Type B pancreatic cell (in vitro differentiated cells): Measurements from ENCODE around the gene PTPRA. TPM values are rescaled to one million over a fixed set of nuclear protein-coding genes. Genes with fewer than 3 reads are reported as not detected.

Source experiments
- DNase-seq: peaks from one replicate; pipeline ENCODE4 v3.0.0; 2021; ENCODE audit warnings: mixed read lengths; ENCODE audit not compliant: unreplicated experiment; ENCODE audit errors: extremely low spot score
- H3K27ac Mint-ChIP-seq: 2 replicates; pipeline ENCODE4 v1.8.0; 2021; ENCODE audit warnings: mild to moderate bottlenecking, mixed read lengths
- H3K27me3 Mint-ChIP-seq: 2 replicates; pipeline ENCODE4 v1.8.0; 2021; ENCODE audit warnings: mixed read lengths
- H3K36me3 Mint-ChIP-seq: 2 replicates; pipeline ENCODE4 v1.8.0; 2021; ENCODE audit warnings: mixed read lengths
- H3K4me1 Mint-ChIP-seq: one replicate; pipeline ENCODE4 v1.8.0; 2021; ENCODE audit warnings: mixed read lengths; ENCODE audit not compliant: unreplicated experiment
- H3K4me3 Mint-ChIP-seq: 2 replicates; pipeline ENCODE4 v1.8.0; 2021; ENCODE audit warnings: mild to moderate bottlenecking, mixed read lengths
- H3K9me3 Mint-ChIP-seq: 2 replicates; pipeline ENCODE4 v1.8.0; 2021; ENCODE audit warnings: mixed read lengths
- total RNA-seq: library from RNA; stranded (reverse); gene quantifications from 2 replicates; pipeline ENCODE4 v1.2.1, GENCODE V29; 2021; ENCODE audit warnings: low replicate concordance
- TF ChIP-seq, protein P1 (sequence below): fragments of 200-600 bp; sonication (generic); conservative IDR thresholded peaks from 2 replicates; pipeline ENCODE4 v1.5.0; 2021; ENCODE audit warnings: antibody characterized with exemption, mild to moderate bottlenecking

PTPRA gene
- total RNA-seq, 1 donor from 2014 or later = 73.8 TPM

DNA sequence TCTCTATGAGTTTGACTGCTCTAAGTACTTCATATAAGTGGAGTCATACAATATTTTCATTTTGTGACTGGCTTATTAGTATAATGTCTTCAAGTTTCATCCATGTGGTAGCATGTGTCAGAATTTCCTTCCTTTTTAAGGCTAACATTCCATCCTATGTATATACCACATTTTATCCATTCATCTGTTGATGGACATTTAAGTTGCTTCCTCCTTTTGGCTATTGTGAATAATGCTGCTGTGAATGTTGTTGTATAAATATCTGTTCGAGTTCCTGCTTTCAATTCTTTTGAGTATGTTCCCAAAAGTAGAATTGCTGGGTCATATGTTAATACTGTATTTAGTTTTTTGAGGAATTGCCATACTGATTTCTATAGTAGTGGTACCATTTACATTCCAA, 79.5 kb downstream of the PTPRA start:
- Mint-ChIP-seq H3K4me1 (peaks cover 7% of the 10 kb centered on the region), H3K4me3 (no peak overlapping the region), H3K9me3 (no peaks in the 10 kb centered on the region), H3K27me3 (no peaks in the 10 kb centered on the region), H3K27ac (no peak overlapping the region), H3K36me3 (peaks cover 29% of the 10 kb centered on the region)
- DNase-seq = no peak
- TF ChIP-seq, protein P1, sequence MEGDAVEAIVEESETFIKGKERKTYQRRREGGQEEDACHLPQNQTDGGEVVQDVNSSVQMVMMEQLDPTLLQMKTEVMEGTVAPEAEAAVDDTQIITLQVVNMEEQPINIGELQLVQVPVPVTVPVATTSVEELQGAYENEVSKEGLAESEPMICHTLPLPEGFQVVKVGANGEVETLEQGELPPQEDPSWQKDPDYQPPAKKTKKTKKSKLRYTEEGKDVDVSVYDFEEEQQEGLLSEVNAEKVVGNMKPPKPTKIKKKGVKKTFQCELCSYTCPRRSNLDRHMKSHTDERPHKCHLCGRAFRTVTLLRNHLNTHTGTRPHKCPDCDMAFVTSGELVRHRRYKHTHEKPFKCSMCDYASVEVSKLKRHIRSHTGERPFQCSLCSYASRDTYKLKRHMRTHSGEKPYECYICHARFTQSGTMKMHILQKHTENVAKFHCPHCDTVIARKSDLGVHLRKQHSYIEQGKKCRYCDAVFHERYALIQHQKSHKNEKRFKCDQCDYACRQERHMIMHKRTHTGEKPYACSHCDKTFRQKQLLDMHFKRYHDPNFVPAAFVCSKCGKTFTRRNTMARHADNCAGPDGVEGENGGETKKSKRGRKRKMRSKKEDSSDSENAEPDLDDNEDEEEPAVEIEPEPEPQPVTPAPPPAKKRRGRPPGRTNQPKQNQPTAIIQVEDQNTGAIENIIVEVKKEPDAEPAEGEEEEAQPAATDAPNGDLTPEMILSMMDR = no peak

DNA sequence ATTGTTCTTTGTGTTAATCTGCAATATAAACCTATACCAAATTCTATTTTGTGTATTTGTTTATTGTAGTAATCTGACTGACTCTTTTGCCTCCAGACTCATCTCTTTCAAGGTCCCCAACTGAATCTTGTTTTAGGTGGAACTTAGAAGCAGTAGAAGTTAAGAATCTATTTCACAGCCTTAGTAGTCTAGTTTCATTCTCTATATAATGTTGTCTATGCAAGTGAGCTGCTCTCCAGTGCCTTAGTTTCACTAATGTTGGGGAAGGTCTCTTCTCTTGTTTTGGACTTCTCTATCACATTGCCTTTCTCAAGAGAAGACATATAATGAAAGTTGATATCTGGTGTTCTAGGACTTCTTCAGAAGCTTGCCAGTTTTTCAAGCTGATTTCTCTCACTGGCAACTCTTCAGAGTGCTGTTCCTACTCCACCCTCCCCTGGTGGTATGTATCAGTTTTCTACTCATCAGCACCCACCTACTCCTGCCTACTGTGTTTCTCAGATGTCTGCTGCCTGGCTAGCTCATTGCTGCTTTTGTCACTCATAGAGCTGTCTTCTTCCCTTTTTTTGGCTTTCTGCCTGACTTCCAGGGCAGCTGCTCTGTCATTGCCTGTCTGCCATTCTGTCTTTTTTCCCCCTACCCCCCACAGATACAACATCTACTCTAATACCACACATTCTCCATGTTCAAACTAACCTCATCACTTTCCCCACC, 82.1 kb downstream of the PTPRA start:
- TF ChIP-seq, protein P1 = no peak
- Mint-ChIP-seq H3K4me3 (no peak overlapping the region), H3K4me1 (no peaks in the 10 kb centered on the region), H3K27me3 (no peaks in the 10 kb centered on the region), H3K9me3 (no peaks in the 10 kb centered on the region), H3K36me3 (peaks cover 31% of the 10 kb centered on the region), H3K27ac (no peak overlapping the region)
- no peak for DNase-seq

DNA sequence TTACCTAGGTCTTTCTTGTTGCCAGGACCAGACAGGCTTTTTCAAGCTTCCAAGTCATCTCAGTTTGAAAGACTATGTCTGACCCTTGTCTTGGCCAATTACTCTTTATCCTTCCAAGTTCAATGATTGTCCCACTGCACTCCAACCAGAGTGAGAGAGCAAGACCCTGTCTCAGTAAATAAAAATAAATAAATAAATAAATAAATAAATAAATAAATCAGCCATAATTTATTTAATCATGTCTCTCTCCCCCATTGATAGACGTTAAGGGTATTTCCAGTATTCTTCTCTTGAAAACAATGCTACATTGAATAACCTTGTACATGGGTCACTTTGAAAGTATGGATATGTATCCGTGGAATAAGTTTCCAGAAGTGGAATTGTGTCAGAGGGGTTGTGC, 83.2 kb downstream of the PTPRA start:
- no peak for DNase-seq
- H3K27ac Mint-ChIP-seq = no peak overlapping the region
- TF ChIP-seq, protein P1 = no peak
- H3K27me3 Mint-ChIP-seq = no peaks in the 10 kb centered on the region
- H3K9me3 Mint-ChIP-seq = no peaks in the 10 kb centered on the region
- H3K36me3 Mint-ChIP-seq = peaks cover 31% of the 10 kb centered on the region
- no peak overlapping the region for H3K4me3 Mint-ChIP-seq
- no peaks in the 10 kb centered on the region for H3K4me1 Mint-ChIP-seq

DNA sequence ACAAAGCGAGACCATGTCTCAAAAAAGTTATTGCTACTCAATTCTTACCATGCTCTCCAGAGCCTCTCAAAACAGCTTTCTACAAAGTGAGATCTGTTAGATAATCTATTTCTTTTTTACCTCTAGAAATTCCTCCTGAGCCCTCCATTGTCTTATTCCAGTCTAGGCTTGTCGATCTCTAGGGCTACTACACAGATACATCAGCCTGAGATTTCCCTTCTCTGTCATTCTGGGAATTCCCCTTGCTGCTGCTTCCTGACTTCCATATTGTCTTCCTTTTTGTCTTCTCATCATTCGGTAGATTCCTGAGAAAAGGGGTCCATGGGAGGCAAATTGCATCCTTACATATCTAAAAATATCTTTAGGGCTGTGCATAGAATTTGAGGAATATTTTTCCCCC, 94.6 kb downstream of the PTPRA start:
- Mint-ChIP-seq H3K4me1 (no peaks in the 10 kb centered on the region), H3K27me3 (no peaks in the 10 kb centered on the region), H3K4me3 (no peak overlapping the region), H3K36me3 (peaks cover 17% of the 10 kb centered on the region), H3K27ac (no peak overlapping the region), H3K9me3 (no peaks in the 10 kb centered on the region)
- TF ChIP-seq, protein P1 = no peak
- no peak for DNase-seq

DNA sequence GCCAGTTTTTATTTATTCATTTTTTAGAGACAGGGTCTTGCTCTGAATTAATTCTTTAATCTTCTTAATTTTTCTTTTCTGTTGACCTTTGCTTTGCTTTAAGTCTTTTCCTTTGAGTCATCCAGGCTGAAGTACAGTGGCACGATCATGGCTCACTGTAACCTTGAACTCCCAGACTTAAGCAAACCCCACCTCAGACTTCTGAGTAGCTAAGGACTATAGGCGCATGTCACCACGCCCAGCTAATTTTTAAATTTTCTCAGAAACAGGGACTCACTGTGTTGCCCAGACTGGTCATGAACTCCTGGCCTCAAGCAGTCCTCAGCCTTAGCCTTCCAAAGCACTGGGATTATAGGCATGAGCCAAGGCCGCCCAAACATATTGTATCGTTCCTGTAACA, 98.8 kb downstream of the PTPRA start:
- TF ChIP-seq, protein P1 = no peak
- Mint-ChIP-seq H3K9me3 (no peaks in the 10 kb centered on the region), H3K4me3 (no peak overlapping the region), H3K36me3 (peaks cover 7% of the 10 kb centered on the region), H3K27me3 (no peaks in the 10 kb centered on the region), H3K27ac (no peak overlapping the region), H3K4me1 (no peaks in the 10 kb centered on the region)
- no peak for DNase-seq
